GM12878 (cell line): ENCODE results near the gene YIPF5. TPM values are rescaled to one million over a fixed set of nuclear protein-coding genes. Genes with fewer than 3 reads are reported as not detected.

Experiments
- ATAC-seq: fragments of 200-7000 bp; cut with Tn5 transposase; 3 replicates; pipeline ENCODE4 v1.9.1; 2020; ENCODE audit warnings: mild to moderate bottlenecking, moderate library complexity
- BruUV-seq: library from RNA; stranded (reverse); fragments of 400-500 nt; replicated peaks from 2 replicates; lab custom pipeline; 2021; lab: Mats Ljungman, UMichigan
- CTCF ChIA-PET: fragments of 300-600 bp; sonication (Branson Sonifier 250); formaldehyde crosslinking; extraction: SDS; loops from one replicate; lab custom pipeline; 2021; ENCODE audit warnings: inconsistent platforms; lab: Yijun Ruan, JAX
- POLR2A ChIA-PET: fragments of 350-600 bp; formaldehyde crosslinking; extraction: SDS; loops from one replicate; lab custom pipeline; 2021; ENCODE audit warnings: inconsistent platforms; lab: Charles Lee
- RAD21 ChIA-PET: fragments of 300-600 bp; sonication (Branson Sonifier 250); formaldehyde crosslinking; loops from one replicate; lab custom pipeline; 2023; ENCODE audit warnings: antibody characterized with exemption; ENCODE audit not compliant: unreplicated experiment; lab: Charles Lee
- SMC1A ChIA-PET: fragments of 300-600 bp; sonication (Branson Sonifier 250); formaldehyde crosslinking; loops from one replicate; lab custom pipeline; 2023; ENCODE audit not compliant: unreplicated experiment, uncharacterized antibody; lab: Charles Lee
- DNase-seq: peaks from one replicate; pipeline ENCODE4 v3.0.0-alpha.2; 2011; ENCODE audit warnings: low read depth, low spot score
- FAIRE-seq: peaks from 3 replicates; lab custom pipeline; 2011; peaks lifted over from hg19 to GRCh38; lab: Jason Lieb, UNC
- H2AFZ ChIP-seq: 2 replicates; pipeline ENCODE4 v1.6.0; 2011; ENCODE audit warnings: low read depth, low read length, control low read depth; ENCODE audit not compliant: control insufficient read depth
- H3K27ac ChIP-seq: 2 replicates; pipeline ENCODE4 v1.5.1; 2011; ENCODE audit warnings: control low read depth; ENCODE audit not compliant: control insufficient read depth, insufficient read depth
- H3K27me3 ChIP-seq, 2 experiments: replicated peaks in 1 of 2; 2 replicates each; pipeline versions ENCODE4 v1.6.0 to v1.6.1; 2011; ENCODE audit warnings: low read length in 1 of 2; ENCODE audit not compliant: control insufficient read depth in 2 of 2, insufficient read depth in 2 of 2
- H3K36me3 ChIP-seq, 2 experiments: 2 replicates each; pipeline ENCODE4 v1.5.1; 2011; ENCODE audit warnings: low read length in 1 of 2; ENCODE audit not compliant: control insufficient read depth in 2 of 2, insufficient read depth in 2 of 2
- H3K4me1 ChIP-seq: 2 replicates; pipeline ENCODE4 v1.6.1; 2011; ENCODE audit warnings: mild to moderate bottlenecking, low read length, moderate library complexity, mixed read lengths; ENCODE audit not compliant: control insufficient read depth, insufficient read depth
- H3K4me2 ChIP-seq: 2 replicates; pipeline ENCODE4 v1.6.0; 2011; ENCODE audit warnings: control low read depth; ENCODE audit not compliant: control insufficient read depth, insufficient read depth
- H3K4me3 ChIP-seq: fragments of 200-600 bp; sonication (generic); 2 replicates; pipeline ENCODE4 v1.5.1; 2016
- H3K79me2 ChIP-seq: 2 replicates; pipeline ENCODE4 v1.6.0; 2011; ENCODE audit warnings: low read length; ENCODE audit not compliant: control insufficient read depth, insufficient read depth
- H3K9ac ChIP-seq: 2 replicates; pipeline ENCODE4 v1.8.0; 2011; ENCODE audit warnings: low read length, control low read depth, mixed read lengths; ENCODE audit not compliant: control insufficient read depth, insufficient read depth
- H3K9me3 ChIP-seq: replicated peaks from 3 replicates; pipeline ENCODE4 v1.5.1; 2011; ENCODE audit warnings: mild to moderate bottlenecking, low read length; ENCODE audit not compliant: control insufficient read depth, insufficient read depth
- H4K20me1 ChIP-seq: 2 replicates; pipeline ENCODE4 v1.6.0; 2011; ENCODE audit not compliant: control insufficient read depth, insufficient read depth
- CTCF ChIP-seq, 3 experiments: IDR thresholded peaks in 2 of 3; conservative IDR thresholded peaks in 1 of 3; 2 replicates each; pipeline ENCODE4 v1.5.1; 2011; ENCODE audit warnings: low read depth in 3 of 3, low read length in 3 of 3, mild to moderate bottlenecking in 3 of 3, control low read depth in 2 of 3, moderate library complexity in 2 of 3, inconsistent platforms in 1 of 3, mixed read lengths in 1 of 3; ENCODE audit not compliant: control insufficient read depth in 2 of 3, insufficient read depth in 1 of 3; ENCODE audit errors: extremely low read depth in 1 of 3
- IKZF2 ChIP-seq, 2 experiments: fragments of 450-650 bp; IDR thresholded peaks; 2 replicates each; pipeline ENCODE4 v1.6.1; 2017; ENCODE audit warnings: mild to moderate bottlenecking in 2 of 2, moderate library complexity in 2 of 2
- MEF2A ChIP-seq: IDR thresholded peaks from 2 replicates; pipeline ENCODE4 v1.6.1; 2011; ENCODE audit warnings: low read depth, mild to moderate bottlenecking, low read length, moderate library complexity; ENCODE audit not compliant: insufficient read depth
- PML ChIP-seq: IDR thresholded peaks from 2 replicates; pipeline ENCODE4 v1.6.1; 2012; ENCODE audit warnings: low read length, inconsistent platforms
- ZBTB4 ChIP-seq: fragments of 450-650 bp; formaldehyde crosslinking; IDR thresholded peaks from 2 replicates; pipeline ENCODE4 v1.4.0; 2022; ENCODE audit warnings: mild to moderate bottlenecking, moderate library complexity
- ZNF384 ChIP-seq: IDR thresholded peaks from 2 replicates; pipeline ENCODE4 v1.6.1; 2012; ENCODE audit warnings: low read depth, mild to moderate bottlenecking, low read length, improper control_type of control experiment, borderline replicate concordance
- WGBS: methylation state at CpG from one replicate; pipeline ENCODE4 v1.1.6; 2016; ENCODE audit warnings: low lambda C conversion rate; ENCODE audit not compliant: insufficient replicate concordance, insufficient coverage; ENCODE audit errors: missing lambda C conversion rate; 5-methylcytosine and 5-hydroxymethylcytosine counted together
- in situ Hi-C: fragments of 300-500 bp; cut with MboI; formaldehyde crosslinking; loops from 9 replicates; pipeline ENCODE4 v1.14.3; 2018; ENCODE audit warnings: mixed read lengths
- intact Hi-C: fragments of 100-400 bp; cut with micrococcal nuclease; formaldehyde crosslinking; loops from one replicate; pipeline ENCODE4 v1.14.2; 2022; ENCODE audit not compliant: unreplicated experiment
- polyA plus RNA-seq, 11 experiments: library from polyadenylated mRNA; depleted of rRNA in 4 of 11; unstranded in 6 of 11; stranded (reverse) in 5 of 11; fragments of >200 nt; fragmentation: Nextera tagmentation in 4 of 11; fragmentation: Illumina TruSeq in 1 of 11; extraction: Ambion mirVana in 4 of 11; extraction: Trizol in 1 of 11; gene quantifications; 1 replicate in 1 of 11; 2 replicates in 10 of 11; pipeline versions ENCODE4 v1.2.1 to v1.2.3, GENCODE V29; 2011 to 2016; ENCODE audit warnings: inconsistent platforms in 2 of 11, missing spikeins in 2 of 11, low read depth in 1 of 11
- total RNA-seq, 4 experiments: library from RNA; depleted of rRNA in 3 of 4; stranded (reverse); fragments of >200 nt in 3 of 4; fragmentation: Illumina TruSeq in 1 of 4; extraction: Trizol in 1 of 4; gene quantifications; 2 replicates each; pipeline versions ENCODE4 v1.2.1 to v1.2.3, GENCODE V29; 2013 to 2021
- TF ChIP-seq, protein P1 (sequence below): IDR thresholded peaks from 2 replicates; pipeline ENCODE4 v1.6.1; 2011; ENCODE audit warnings: low read depth, mild to moderate bottlenecking, low read length, moderate library complexity, borderline replicate concordance; ENCODE audit errors: extremely low read depth

Gene YIPF5
- total and polyA plus RNA-seq, 10 of the 15 experiments (the other 5 are each of a cell fraction or from before 2014, with no cell fraction given): 19.5 to 50.4 (median 34.3) TPM

DNA sequence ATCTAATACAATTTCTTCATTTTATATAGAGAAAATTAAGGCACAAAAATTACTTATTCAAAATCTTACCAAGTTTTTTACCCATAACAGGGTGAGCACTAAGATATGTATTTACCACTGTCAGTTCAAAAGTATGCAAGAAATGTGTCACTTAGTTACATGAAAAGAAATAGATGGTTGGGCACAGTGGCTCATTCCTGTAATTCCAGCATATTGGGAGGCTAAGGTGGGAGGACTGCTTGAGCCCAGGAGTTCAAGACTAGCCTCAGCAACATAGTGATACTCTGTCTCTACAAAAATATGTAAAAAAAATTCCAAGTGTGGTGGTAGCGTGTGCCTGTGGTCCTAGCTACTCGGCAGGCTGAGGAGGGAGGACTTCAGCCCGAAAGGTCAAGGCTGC, 19.4 kb downstream of the YIPF5 start:
- no peaks in the 10 kb centered on the region for H3K36me3 ChIP-seq
- no TSS peak for BruUV-seq
- SMC1A ChIA-PET: no interaction called here
- H3K4me2 ChIP-seq: no peak overlapping the region
- ATAC-seq: no peak
- no peaks in the 10 kb centered on the region for H3K79me2 ChIP-seq
- intact Hi-C loops: no loop called here
- no peaks in the 10 kb centered on the region for H3K27me3 ChIP-seq
- H3K27ac ChIP-seq: no peak overlapping the region
- TF ChIP-seq IKZF2 (IDR thresholded peaks at IDR 0.05) (no peak), ZNF384 (no peak), PML (no peak), CTCF (IDR thresholded peaks at IDR 0.05 in 2 of 3, conservative IDR thresholded peaks at IDR 0.05 in 1 of 3; ENCODE audit: control insufficient read depth in 2 of 3, extremely low read depth in 1 of 3, insufficient read depth in 1 of 3, low read depth in 3 of 3, low read length in 3 of 3) (no peak), ZBTB4 (CRISPR knock-in tag) (no peak), MEF2A (no peak)
- TF ChIP-seq, protein P1, sequence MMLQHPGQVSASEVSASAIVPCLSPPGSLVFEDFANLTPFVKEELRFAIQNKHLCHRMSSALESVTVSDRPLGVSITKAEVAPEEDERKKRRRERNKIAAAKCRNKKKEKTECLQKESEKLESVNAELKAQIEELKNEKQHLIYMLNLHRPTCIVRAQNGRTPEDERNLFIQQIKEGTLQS: no peak
- TF ChIP-seq, all 136 proteins: peak for 0
- Histone ChIP-seq H3K4me1 (no peaks in the 10 kb centered on the region), H3K4me3 (no peak overlapping the region), H4K20me1 (no peaks in the 10 kb centered on the region), H2AFZ (no peak overlapping the region), H3K9me3 (no peaks in the 10 kb centered on the region), H3K9ac (no peak overlapping the region)
- DNase-seq (no peak), FAIRE-seq (no peak)
- ChIA-PET CTCF (interaction anchor here (0.6 to 1.8 kb wide), 4 partner anchors 9 to 484 kb away, joined by 3 to 6 read pairs (median 4); partner anchors contain the start of genes KCTD16 and YIPF5), POLR2A (interaction anchor here (0.7 kb wide), 1 partner anchor 250 kb away, joined by 4 read pairs; no protein-coding TSS in a partner anchor), RAD21 (no interaction called here)
- in situ Hi-C loops: no loop called here
- WGBS: 91% methylated on average over 3 of the region's 3 CpGs
